CD4-positive, alpha-beta memory T cell (primary cell): ENCODE results near the gene CEACAM16. TPM values are rescaled to one million over a fixed set of nuclear protein-coding genes. Genes with fewer than 3 reads are reported as not detected.
A peak's percentile ranks its signal among the peaks of the same experiment; 100 is the strongest.
"Not testable (repeated sequence)": the region's sequence is repeated elsewhere in the genome, so short reads cannot be mapped to it uniquely, and the experiment has no call there.

Experiments
- CTCF ChIA-PET: fragments of 350-600 bp; sonication (Branson Sonifier 250); formaldehyde crosslinking; loops from one replicate; lab custom pipeline; 2021; ENCODE audit warnings: inconsistent platforms; ENCODE audit not compliant: partially characterized antibody; lab: Charles Lee
- POLR2A ChIA-PET: fragments of 350-600 bp; sonication (Branson Sonifier 250); formaldehyde crosslinking; loops from one replicate; lab custom pipeline; 2021; ENCODE audit not compliant: partially characterized antibody; lab: Charles Lee
- DNase-seq, 5 donors: peaks; one replicate each; pipeline versions ENCODE4 v3.0.0 to v3.0.0-alpha.2; 2020 to 2022; ENCODE audit warnings: mixed read lengths in 1 of 5
- H3K27ac ChIP-seq: one replicate; pipeline ENCODE4 v1.7.0; 2013; ENCODE audit warnings: low read depth, low read length
- H3K27me3 ChIP-seq: 2 replicates; pipeline ENCODE4 v1.7.0; 2013; ENCODE audit warnings: mild to moderate bottlenecking, low read length, moderate library complexity; ENCODE audit not compliant: insufficient read depth
- H3K36me3 ChIP-seq: 2 replicates; pipeline ENCODE4 v1.7.0; 2013; ENCODE audit warnings: mild to moderate bottlenecking, low read length, moderate library complexity; ENCODE audit not compliant: insufficient read depth
- H3K4me1 ChIP-seq: 2 replicates; pipeline ENCODE4 v1.7.0; 2013; ENCODE audit warnings: mild to moderate bottlenecking, low read length, moderate library complexity; ENCODE audit not compliant: insufficient read depth
- H3K4me3 ChIP-seq, 2 donors: one replicate each; pipeline ENCODE4 v1.7.0; 2013; ENCODE audit warnings: low read length in 2 of 2, mild to moderate bottlenecking in 1 of 2
- H3K9me3 ChIP-seq, 2 donors: one replicate each; pipeline ENCODE4 v1.7.0; 2013; ENCODE audit warnings: low read length in 2 of 2, control low read depth in 1 of 2; ENCODE audit not compliant: control insufficient read depth in 1 of 2
- H3K27ac Mint-ChIP-seq, 7 donors: one replicate each; pipeline ENCODE4 v1.8.0; 2020 to 2021; ENCODE audit warnings: mixed read lengths in 7 of 7, mild to moderate bottlenecking in 6 of 7, inconsistent platforms in 3 of 7, moderate library complexity in 3 of 7
- H3K27me3 Mint-ChIP-seq, 2 donors: one replicate each; pipeline ENCODE4 v1.8.0; 2020 to 2021; ENCODE audit warnings: mixed read lengths in 2 of 2
- H3K36me3 Mint-ChIP-seq, 2 donors: one replicate each; pipeline ENCODE4 v1.8.0; 2020 to 2021; ENCODE audit warnings: mixed read lengths in 2 of 2, inconsistent platforms in 1 of 2, mild to moderate bottlenecking in 1 of 2
- H3K4me1 Mint-ChIP-seq, 4 donors: one replicate each; pipeline ENCODE4 v1.8.0; 2020 to 2021; ENCODE audit warnings: mixed read lengths in 4 of 4, mild to moderate bottlenecking in 1 of 4
- H3K4me3 Mint-ChIP-seq, 8 donors: one replicate each; pipeline ENCODE4 v1.8.0; 2020 to 2021; ENCODE audit warnings: mixed read lengths in 8 of 8, mild to moderate bottlenecking in 7 of 8, moderate library complexity in 6 of 8, inconsistent platforms in 3 of 8
- H3K9me3 Mint-ChIP-seq, 8 donors: one replicate each; pipeline ENCODE4 v1.8.0; 2020 to 2021; ENCODE audit warnings: mixed read lengths in 8 of 8, mild to moderate bottlenecking in 5 of 8, inconsistent platforms in 3 of 8, moderate library complexity in 1 of 8
- intact Hi-C: fragments of 100-400 bp; cut with micrococcal nuclease; formaldehyde crosslinking; loops from one replicate; pipeline ENCODE4 v1.15.1; 2023
- polyA plus RNA-seq, 2 donors: library from polyadenylated mRNA; unstranded; fragments of 300-500 nt; fragmentation: Illumina TruSeq; gene quantifications; one replicate each; pipeline ENCODE4 v1.2.3, GENCODE V29; 2021
- total RNA-seq, 2 experiments: library from RNA; stranded (reverse); gene quantifications; one replicate each; pipeline ENCODE4 v1.2.3, GENCODE V29; 2021

The CEACAM16 gene
- total and polyA plus RNA-seq, 4 experiments from 2014 or later = not detected

- Mint-ChIP-seq H3K9me3 (peaks cover 2 to 22% (median 16%) of the 10 kb centered on the region in 8 donors), H3K4me3 (no peak overlapping the region), H3K27me3 (no peaks in the 10 kb centered on the region), H3K4me1 (no peaks in the 10 kb centered on the region), H3K27ac (peak overlapping the region in 1 of 7 donors; percentile 11), H3K36me3 (peaks cover 0 to 3% of the 10 kb centered on the region in 2 donors)
- H3K36me3 ChIP-seq = no peaks in the 10 kb centered on the region
- H3K4me3 ChIP-seq = no peak overlapping the region
- no peaks in the 10 kb centered on the region for H3K4me1 ChIP-seq
- no peak overlapping the region for H3K27ac ChIP-seq
- H3K9me3 ChIP-seq = peaks cover 0 to 7% of the 10 kb centered on the region in 2 donors
- ChIA-PET CTCF (interaction anchor here (0.7 to 4.5 kb wide), 3 partner anchors 11 to 1410 kb away, joined by 3 to 35 read pairs (median 11); no protein-coding TSS in a partner anchor), POLR2A (no interaction called here)
- intact Hi-C loops = no loop called here
- H3K27me3 ChIP-seq = no peaks in the 10 kb centered on the region
- DNase-seq = no peak
These were observed 14.0 kb downstream of the CEACAM16 start for GRCh38 chr19:44712864-44713515.

- no peaks in the 10 kb centered on the region for H3K36me3 ChIP-seq
- H3K4me3 ChIP-seq = no peak overlapping the region
- H3K4me1 Mint-ChIP-seq = no peaks in the 10 kb centered on the region
- CTCF ChIA-PET = interaction anchor here (1.4 to 4.5 kb wide), 3 partner anchors 9 to 56 kb away, joined by 5 to 35 read pairs (median 11); no protein-coding TSS in a partner anchor
- H3K27me3 ChIP-seq = no peaks in the 10 kb centered on the region
- POLR2A ChIA-PET = interaction anchor here (0.7 to 0.8 kb wide), 2 partner anchors 23 to 56 kb away, joined by 3 read pairs; no protein-coding TSS in a partner anchor
- H3K27ac Mint-ChIP-seq = peak overlapping the region in 1 of 7 donors; percentile 29
- H3K27ac ChIP-seq = no peak overlapping the region
- H3K9me3 ChIP-seq = peaks cover 0 to 7% of the 10 kb centered on the region in 2 donors
- DNase-seq = no peak
- peaks cover 0 to 3% of the 10 kb centered on the region in 2 donors for H3K36me3 Mint-ChIP-seq
- intact Hi-C loops = no loop called here
- no peak overlapping the region for H3K4me3 Mint-ChIP-seq
- no peaks in the 10 kb centered on the region for H3K4me1 ChIP-seq
- peaks cover 2 to 22% (median 16%) of the 10 kb centered on the region in 8 donors for H3K9me3 Mint-ChIP-seq
- no peaks in the 10 kb centered on the region for H3K27me3 Mint-ChIP-seq
These were observed 15.7 kb downstream of the CEACAM16 start for GRCh38 chr19:44714597-44715169.

GRCh38 chr19:44717603-44718002 lies 18.7 kb downstream of the CEACAM16 start:
- no peak overlapping the region for H3K27ac Mint-ChIP-seq
- intact Hi-C loops = no loop called here
- ChIA-PET CTCF (interaction anchor here (1.1 to 1.8 kb wide), 3 partner anchors 15 to 53 kb away, joined by 3 to 9 read pairs (median 3); no protein-coding TSS in a partner anchor), POLR2A (no interaction called here)
- H3K9me3 ChIP-seq = peaks cover 0 to 7% of the 10 kb centered on the region in 2 donors
- DNase-seq = no peak
- H3K36me3 ChIP-seq = no peaks in the 10 kb centered on the region
- H3K4me1 ChIP-seq = peaks cover 4% of the 10 kb centered on the region
- no peak overlapping the region for H3K4me3 ChIP-seq
- H3K4me3 Mint-ChIP-seq = no peak overlapping the region
- no peak overlapping the region for H3K27ac ChIP-seq
- H3K4me1 Mint-ChIP-seq = peaks cover 0 to 4% (median under 1%) of the 10 kb centered on the region in 4 donors
- H3K36me3 Mint-ChIP-seq = peaks cover 0 to 3% of the 10 kb centered on the region in 2 donors
- H3K27me3 Mint-ChIP-seq = no peaks in the 10 kb centered on the region
- H3K27me3 ChIP-seq = no peaks in the 10 kb centered on the region
- H3K9me3 Mint-ChIP-seq = peaks cover 2 to 22% (median 15%) of the 10 kb centered on the region in 8 donors

- intact Hi-C loops = no loop called here
- POLR2A ChIA-PET = no interaction called here
- Mint-ChIP-seq H3K4me3 (no peak overlapping the region), H3K27me3 (no peaks in the 10 kb centered on the region), H3K9me3 (peaks cover 2 to 22% (median 15%) of the 10 kb centered on the region in 8 donors), H3K36me3 (peaks cover 0 to 3% of the 10 kb centered on the region in 2 donors), H3K4me1 (peaks cover under 1 to 7% (median 4%) of the 10 kb centered on the region in 4 donors), H3K27ac (no peak overlapping the region)
- no peaks in the 10 kb centered on the region for H3K36me3 ChIP-seq
- no peak overlapping the region for H3K4me3 ChIP-seq
- H3K27ac ChIP-seq = no peak overlapping the region
- DNase-seq = no peak
- no peaks in the 10 kb centered on the region for H3K27me3 ChIP-seq
- CTCF ChIA-PET = interaction anchor here (1.8 to 2.0 kb wide), 2 partner anchors 28 to 66 kb away, joined by 3 to 5 read pairs; no protein-coding TSS in a partner anchor
- H3K4me1 ChIP-seq = peaks cover 7% of the 10 kb centered on the region
- H3K9me3 ChIP-seq = peaks cover 0 to 7% of the 10 kb centered on the region in 2 donors
These were observed 19.7 kb downstream of the CEACAM16 start for GRCh38 chr19:44718441-44719261.

GRCh38 chr19:44719262-44719701 lies 20.3 kb downstream of the CEACAM16 start:
- no peaks in the 10 kb centered on the region for H3K27me3 Mint-ChIP-seq
- peaks cover 2 to 18% (median 13%) of the 10 kb centered on the region in 8 donors for H3K9me3 Mint-ChIP-seq
- no peak overlapping the region for H3K4me3 Mint-ChIP-seq
- Histone ChIP-seq H3K4me3 (no peak overlapping the region), H3K27me3 (no peaks in the 10 kb centered on the region), H3K36me3 (no peaks in the 10 kb centered on the region), H3K9me3 (peaks cover 0 to 7% of the 10 kb centered on the region in 2 donors), H3K27ac (no peak overlapping the region), H3K4me1 (peaks cover 13% of the 10 kb centered on the region)
- CTCF ChIA-PET = interaction anchor here (2.0 to 15.5 kb wide), 2 partner anchors 50 to 65 kb away, joined by 5 to 545 read pairs; no protein-coding TSS in a partner anchor
- DNase-seq = no peak
- intact Hi-C loops = no loop called here
- peak overlapping the region in 1 of 7 donors; percentile 81 for H3K27ac Mint-ChIP-seq
- H3K4me1 Mint-ChIP-seq = peaks cover 5 to 14% (median 10%) of the 10 kb centered on the region in 4 donors
- peaks cover 0 to 3% of the 10 kb centered on the region in 2 donors for H3K36me3 Mint-ChIP-seq
- POLR2A ChIA-PET = no interaction called here

GRCh38 chr19:44720396-44720795 lies 21.4 kb downstream of the CEACAM16 start:
- DNase-seq, H3K4me3 ChIP-seq, H3K27me3 ChIP-seq, POLR2A ChIA-PET, H3K9me3 ChIP-seq, intact Hi-C loops, H3K27me3 Mint-ChIP-seq, H3K4me3 Mint-ChIP-seq, H3K36me3 Mint-ChIP-seq, H3K27ac ChIP-seq, H3K9me3 Mint-ChIP-seq, H3K36me3 ChIP-seq: not testable (repeated sequence)
- Mint-ChIP-seq H3K4me1 (peaks cover 7 to 17% (median 12%) of the 10 kb centered on the region in 4 donors), H3K27ac (peak overlapping the region in 1 of 7 donors; percentile 17)
- peaks cover 15% of the 10 kb centered on the region for H3K4me1 ChIP-seq
- CTCF ChIA-PET = interaction anchor here (0.9 to 15.5 kb wide), 5 partner anchors 11 to 77 kb away, joined by 3 to 545 read pairs (median 5); no protein-coding TSS in a partner anchor
